Panc1 (cell line): ENCODE results near the gene GLIPR1L1. TPM values are rescaled to one million over a fixed set of nuclear protein-coding genes. Genes with fewer than 3 reads are reported as not detected.

ENCODE experiments used
- ATAC-seq: fragments of 200-7000 bp; cut with Tn5 transposase; 2 replicates; pipeline ENCODE4 v1.9.1; 2020; ENCODE audit warnings: mild to moderate bottlenecking, moderate library complexity
- BruUV-seq: library from RNA; stranded (reverse); fragments of 400-500 nt; replicated peaks from 2 replicates; lab custom pipeline; 2021; lab: Mats Ljungman, UMichigan
- CTCF ChIA-PET: fragments of 300-600 bp; sonication (Branson Sonifier 250); formaldehyde crosslinking; loops from one replicate; lab custom pipeline; 2022; ENCODE audit warnings: antibody characterized with exemption; lab: Charles Lee
- POLR2A ChIA-PET: fragments of 300-600 bp; sonication (Branson Sonifier 250); formaldehyde crosslinking; loops from one replicate; lab custom pipeline; 2022; ENCODE audit warnings: antibody characterized with exemption; lab: Charles Lee
- DNase-seq: peaks from one replicate; pipeline ENCODE4 v3.0.0-alpha.2; 2010; ENCODE audit warnings: low read depth, low spot score
- H3K27ac ChIP-seq: 2 replicates; pipeline ENCODE4 v1.5.1; 2011; ENCODE audit warnings: mild to moderate bottlenecking, low read length, inconsistent platforms
- H3K27me3 ChIP-seq: fragments of 200-500 bp; sonication (Bioruptor generic); 2 replicates; pipeline ENCODE4 v1.6.0; 2014; ENCODE audit warnings: low read length, inconsistent platforms; ENCODE audit not compliant: control insufficient read depth, insufficient read depth
- H3K36me3 ChIP-seq: fragments of 200-500 bp; sonication (Bioruptor generic); 2 replicates; pipeline ENCODE4 v1.5.1; 2014; ENCODE audit warnings: inconsistent platforms, mild to moderate bottlenecking, low read length, moderate library complexity; ENCODE audit not compliant: control insufficient read depth, insufficient read depth
- H3K4me1 ChIP-seq: 2 replicates; pipeline ENCODE4 v1.5.1; 2011; ENCODE audit warnings: inconsistent platforms, mild to moderate bottlenecking, low read length, moderate library complexity; ENCODE audit not compliant: control insufficient read depth, insufficient read depth
- H3K4me3 ChIP-seq, 2 experiments: 2 replicates each; pipeline ENCODE4 v1.5.1; 2011 to 2012; ENCODE audit warnings: low read depth in 2 of 2, low read length in 2 of 2, mild to moderate bottlenecking in 2 of 2, inconsistent platforms in 1 of 2, moderate library complexity in 1 of 2
- H3K9me3 ChIP-seq: fragments of 200-500 bp; sonication (Bioruptor generic); 2 replicates; pipeline ENCODE4 v1.5.1; 2014; ENCODE audit warnings: low read depth, mild to moderate bottlenecking, inconsistent platforms, low read length, moderate library complexity; ENCODE audit not compliant: control insufficient read depth, insufficient read depth
- POLR2AphosphoS5 ChIP-seq: IDR thresholded peaks from 2 replicates; pipeline ENCODE4 v1.6.1; 2012; ENCODE audit warnings: mild to moderate bottlenecking, low read depth, low read length, moderate library complexity
- SIN3A ChIP-seq: IDR thresholded peaks from 2 replicates; pipeline ENCODE4 v1.6.1; 2012; ENCODE audit warnings: low read depth, mild to moderate bottlenecking, low read length, moderate library complexity, borderline replicate concordance; ENCODE audit not compliant: insufficient read depth
- TCF7L2 ChIP-seq: IDR thresholded peaks from 2 replicates; pipeline ENCODE4 v1.6.1; 2011; ENCODE audit warnings: mild to moderate bottlenecking, low read depth, low read length, inconsistent platforms
- in situ Hi-C: cut with HindIII; loops from 2 replicates; pipeline ENCODE4 v1.10.0; 2016; ENCODE audit warnings: low sequenced_read_pairs, low pct_unique_long_range_greater_than_20kb
- intact Hi-C: fragments of 100-400 bp; cut with micrococcal nuclease; formaldehyde crosslinking; loops from one replicate; pipeline ENCODE4 v1.10.0; 2022; ENCODE audit not compliant: unreplicated experiment
- total RNA-seq: library from RNA; stranded (reverse); gene quantifications from one replicate; pipeline ENCODE4 v1.2.1, GENCODE V29; 2021; ENCODE audit not compliant: unreplicated experiment
- TF ChIP-seq, protein P1 (sequence below): fragments of 450-650 bp; IDR thresholded peaks from 2 replicates; pipeline ENCODE4 v1.5.1; 2017; ENCODE audit warnings: mild to moderate bottlenecking
- TF ChIP-seq, protein P2 (sequence below), 2 experiments: IDR thresholded peaks; 2 replicates each; pipeline ENCODE4 v1.6.1; 2011 to 2012; ENCODE audit warnings: low read depth in 2 of 2, control low read depth in 1 of 2, low read length in 1 of 2, mild to moderate bottlenecking in 1 of 2, moderate library complexity in 1 of 2; ENCODE audit not compliant: insufficient read depth in 1 of 2

GLIPR1L1 gene
- total RNA-seq, 1 experiment from 2014 or later = not detected

DNA sequence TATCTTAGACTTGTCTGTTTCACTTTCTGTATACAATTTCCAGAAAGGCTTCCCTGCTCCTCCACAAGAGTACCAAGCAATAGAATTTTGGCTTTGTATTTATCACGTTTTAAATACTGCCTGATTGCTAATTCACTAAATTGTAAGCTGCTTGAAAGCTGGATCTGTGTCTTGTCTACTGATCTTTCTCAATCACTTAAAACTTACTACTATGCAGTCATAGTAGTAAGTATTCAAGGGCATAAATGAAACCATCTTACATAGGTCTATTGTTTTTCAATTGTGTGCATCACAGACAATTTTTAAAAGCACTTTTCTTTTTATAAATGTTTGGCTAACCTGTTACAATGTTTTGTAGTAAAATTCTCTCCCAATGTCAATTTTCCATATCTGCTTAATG is 55.2 kb downstream of the GLIPR1L1 start:
- Histone ChIP-seq H3K4me3 (peak overlapping the region; percentile 55 to 56; a peak in 3 of 4 replicates), H3K9me3 (peaks cover 11% of the 10 kb centered on the region; the same call in 1 of the 2 replicates), H3K27me3 (no peaks in the 10 kb centered on the region), H3K27ac (peak overlapping the region; percentile 98), H3K4me1 (peaks cover 20% of the 10 kb centered on the region), H3K36me3 (no peaks in the 10 kb centered on the region; the same call in 1 of the 2 replicates)
- no peak for ATAC-seq
- no TSS peak for BruUV-seq
- ChIA-PET POLR2A (no interaction called here), CTCF (no interaction called here)
- DNase-seq = no peak
- intact Hi-C loops = loop anchor here (5.0 kb wide), 1 partner anchor 93 kb away; the partner anchor contains the start of gene GLIPR1
- TF ChIP-seq TCF7L2 (no peak), POLR2AphosphoS5 (no peak), SIN3A (no peak)
- TF ChIP-seq, protein P1, sequence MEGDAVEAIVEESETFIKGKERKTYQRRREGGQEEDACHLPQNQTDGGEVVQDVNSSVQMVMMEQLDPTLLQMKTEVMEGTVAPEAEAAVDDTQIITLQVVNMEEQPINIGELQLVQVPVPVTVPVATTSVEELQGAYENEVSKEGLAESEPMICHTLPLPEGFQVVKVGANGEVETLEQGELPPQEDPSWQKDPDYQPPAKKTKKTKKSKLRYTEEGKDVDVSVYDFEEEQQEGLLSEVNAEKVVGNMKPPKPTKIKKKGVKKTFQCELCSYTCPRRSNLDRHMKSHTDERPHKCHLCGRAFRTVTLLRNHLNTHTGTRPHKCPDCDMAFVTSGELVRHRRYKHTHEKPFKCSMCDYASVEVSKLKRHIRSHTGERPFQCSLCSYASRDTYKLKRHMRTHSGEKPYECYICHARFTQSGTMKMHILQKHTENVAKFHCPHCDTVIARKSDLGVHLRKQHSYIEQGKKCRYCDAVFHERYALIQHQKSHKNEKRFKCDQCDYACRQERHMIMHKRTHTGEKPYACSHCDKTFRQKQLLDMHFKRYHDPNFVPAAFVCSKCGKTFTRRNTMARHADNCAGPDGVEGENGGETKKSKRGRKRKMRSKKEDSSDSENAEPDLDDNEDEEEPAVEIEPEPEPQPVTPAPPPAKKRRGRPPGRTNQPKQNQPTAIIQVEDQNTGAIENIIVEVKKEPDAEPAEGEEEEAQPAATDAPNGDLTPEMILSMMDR = no peak
- TF ChIP-seq, protein P2, sequence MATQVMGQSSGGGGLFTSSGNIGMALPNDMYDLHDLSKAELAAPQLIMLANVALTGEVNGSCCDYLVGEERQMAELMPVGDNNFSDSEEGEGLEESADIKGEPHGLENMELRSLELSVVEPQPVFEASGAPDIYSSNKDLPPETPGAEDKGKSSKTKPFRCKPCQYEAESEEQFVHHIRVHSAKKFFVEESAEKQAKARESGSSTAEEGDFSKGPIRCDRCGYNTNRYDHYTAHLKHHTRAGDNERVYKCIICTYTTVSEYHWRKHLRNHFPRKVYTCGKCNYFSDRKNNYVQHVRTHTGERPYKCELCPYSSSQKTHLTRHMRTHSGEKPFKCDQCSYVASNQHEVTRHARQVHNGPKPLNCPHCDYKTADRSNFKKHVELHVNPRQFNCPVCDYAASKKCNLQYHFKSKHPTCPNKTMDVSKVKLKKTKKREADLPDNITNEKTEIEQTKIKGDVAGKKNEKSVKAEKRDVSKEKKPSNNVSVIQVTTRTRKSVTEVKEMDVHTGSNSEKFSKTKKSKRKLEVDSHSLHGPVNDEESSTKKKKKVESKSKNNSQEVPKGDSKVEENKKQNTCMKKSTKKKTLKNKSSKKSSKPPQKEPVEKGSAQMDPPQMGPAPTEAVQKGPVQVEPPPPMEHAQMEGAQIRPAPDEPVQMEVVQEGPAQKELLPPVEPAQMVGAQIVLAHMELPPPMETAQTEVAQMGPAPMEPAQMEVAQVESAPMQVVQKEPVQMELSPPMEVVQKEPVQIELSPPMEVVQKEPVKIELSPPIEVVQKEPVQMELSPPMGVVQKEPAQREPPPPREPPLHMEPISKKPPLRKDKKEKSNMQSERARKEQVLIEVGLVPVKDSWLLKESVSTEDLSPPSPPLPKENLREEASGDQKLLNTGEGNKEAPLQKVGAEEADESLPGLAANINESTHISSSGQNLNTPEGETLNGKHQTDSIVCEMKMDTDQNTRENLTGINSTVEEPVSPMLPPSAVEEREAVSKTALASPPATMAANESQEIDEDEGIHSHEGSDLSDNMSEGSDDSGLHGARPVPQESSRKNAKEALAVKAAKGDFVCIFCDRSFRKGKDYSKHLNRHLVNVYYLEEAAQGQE (IDR thresholded peaks at IDR 0.05; ENCODE audit: insufficient read depth in 1 of 2, low read depth in 2 of 2, low read length in 1 of 2) = no peak
- in situ Hi-C loops = no loop called here

DNA sequence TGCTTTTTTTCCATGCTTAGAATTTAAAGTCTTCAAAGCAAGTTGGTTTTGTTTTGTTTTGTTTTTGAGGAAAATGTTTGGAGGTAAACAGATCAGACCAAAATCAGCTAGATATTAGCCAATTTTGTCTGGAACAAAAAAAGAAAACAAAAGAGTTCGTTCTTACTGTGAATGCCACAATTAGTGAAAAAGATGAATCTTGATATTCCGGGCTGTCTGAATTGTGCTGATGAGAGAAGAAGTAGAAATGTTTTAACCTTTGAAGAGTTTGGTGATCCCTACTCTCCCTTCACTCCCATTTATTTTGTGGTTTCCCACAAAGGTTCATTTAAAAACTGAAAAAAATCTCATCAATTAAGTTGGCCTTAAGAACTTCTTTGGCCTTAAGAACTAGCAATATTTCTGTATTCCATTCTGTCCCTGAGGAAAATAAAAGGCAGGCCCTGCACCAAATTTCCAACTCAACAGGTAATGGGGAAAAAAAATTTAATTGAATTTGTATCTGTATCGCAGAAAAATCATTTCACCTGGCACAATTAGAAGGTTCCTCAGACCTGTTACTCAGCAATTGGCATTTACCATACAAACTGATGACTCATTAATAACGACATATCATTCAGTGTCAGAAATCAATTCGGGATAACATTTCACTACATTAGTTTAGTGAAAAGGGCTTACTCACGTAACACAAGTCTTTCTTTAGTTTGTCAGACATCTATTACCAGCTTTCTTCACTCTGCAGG is 55.9 kb downstream of the GLIPR1L1 start:
- H3K27ac ChIP-seq = peak overlapping the region; percentile 98
- no peak; the same call in 1 of the 2 replicates for ATAC-seq
- POLR2A ChIA-PET = interaction anchor here (0.7 kb wide), 3 partner anchors 112 to 354 kb away, joined by 5 to 9 read pairs (median 9); no protein-coding TSS in a partner anchor

More for the DNA sequence above, 55.9 kb downstream of the GLIPR1L1 start:
- Histone ChIP-seq H3K4me3 (peak overlapping the region; percentile 55 to 56), H3K9me3 (peaks cover 10% of the 10 kb centered on the region; the same call in 1 of the 2 replicates), H3K4me1 (peaks cover 20% of the 10 kb centered on the region), H3K36me3 (no peaks in the 10 kb centered on the region; the same call in 1 of the 2 replicates), H3K27me3 (no peaks in the 10 kb centered on the region)
- TF ChIP-seq, protein P2 (IDR thresholded peaks at IDR 0.05; ENCODE audit: insufficient read depth in 1 of 2, low read depth in 2 of 2, low read length in 1 of 2) = no peak
- TF ChIP-seq, protein P1 = no peak
- TF ChIP-seq TCF7L2 (no peak), SIN3A (no peak), POLR2AphosphoS5 (no peak)
- intact Hi-C loops = loop anchor here (5.0 kb wide), 1 partner anchor 92 kb away; the partner anchor contains the start of gene GLIPR1
- DNase-seq = no peak
- TSS peak; percentile 90 for BruUV-seq
- CTCF ChIA-PET = interaction anchor here (0.6 to 1.0 kb wide), 4 partner anchors 94 to 1405 kb away, joined by 4 to 12 read pairs (median 5); partner anchors contain the start of gene PHLDA1
- in situ Hi-C loops = no loop called here
